Endothelial cell (in vitro differentiated cells): ENCODE measurements around the gene CERT1. TPM values are rescaled to one million over a fixed set of nuclear protein-coding genes. Genes with fewer than 3 reads are reported as not detected.

Source experiments
- DNase-seq: peaks from one replicate; pipeline ENCODE4 v3.0.0; 2021; ENCODE audit warnings: low spot score
- H3K27ac Mint-ChIP-seq: one replicate; pipeline ENCODE4 v1.8.0; 2021; ENCODE audit warnings: mixed read lengths, inconsistent platforms; ENCODE audit not compliant: unreplicated experiment
- H3K27me3 Mint-ChIP-seq: one replicate; pipeline ENCODE4 v1.8.0; 2021; ENCODE audit warnings: mild to moderate bottlenecking, moderate library complexity, mixed read lengths, inconsistent platforms; ENCODE audit not compliant: unreplicated experiment
- H3K36me3 Mint-ChIP-seq: one replicate; pipeline ENCODE4 v1.8.0; 2021; ENCODE audit warnings: mild to moderate bottlenecking, low read depth, mixed read lengths, inconsistent platforms; ENCODE audit not compliant: unreplicated experiment
- H3K4me1 Mint-ChIP-seq: one replicate; pipeline ENCODE4 v1.8.0; 2021; ENCODE audit warnings: mild to moderate bottlenecking, mixed read lengths, inconsistent platforms; ENCODE audit not compliant: unreplicated experiment
- H3K4me3 Mint-ChIP-seq: one replicate; pipeline ENCODE4 v1.8.0; 2021; ENCODE audit warnings: mild to moderate bottlenecking, mixed read lengths, inconsistent platforms; ENCODE audit not compliant: unreplicated experiment
- H3K9me3 Mint-ChIP-seq: one replicate; pipeline ENCODE4 v1.8.0; 2021; ENCODE audit warnings: mixed read lengths, inconsistent platforms; ENCODE audit not compliant: unreplicated experiment
- CTCF ChIP-seq: fragments of 200-600 bp; sonication (generic); IDR thresholded peaks from one replicate; pipeline ENCODE4 v1.5.0; 2021; ENCODE audit warnings: antibody characterized with exemption; ENCODE audit not compliant: unreplicated experiment
- total RNA-seq: library from RNA; stranded (reverse); fragmentation: NEBNext Ultra II Directional; extraction: Animal tissue kit (Norgen Biotek cat#: 25700); gene quantifications from one replicate; pipeline ENCODE4 v1.2.1, GENCODE V29; 2021; ENCODE audit not compliant: unreplicated experiment

Gene CERT1
- total RNA-seq, 1 donor from 2014 or later: 46.8 TPM

GRCh38 chr5:75356719-75357118, 154.7 kb downstream of the CERT1 start:
- DNase-seq: no peak
- Mint-ChIP-seq H3K4me1 (no peaks in the 10 kb centered on the region), H3K9me3 (no peaks in the 10 kb centered on the region), H3K27ac (no peak overlapping the region), H3K4me3 (no peak overlapping the region), H3K27me3 (no peaks in the 10 kb centered on the region), H3K36me3 (peaks cover 41% of the 10 kb centered on the region)
- no peak for TF ChIP-seq CTCF

GRCh38 chr5:75355236-75355635, 156.2 kb downstream of the CERT1 start:
- H3K27ac Mint-ChIP-seq: no peak overlapping the region
- H3K27me3 Mint-ChIP-seq: no peaks in the 10 kb centered on the region
- no peak for DNase-seq
- TF ChIP-seq CTCF: no peak
- peaks cover 36% of the 10 kb centered on the region for H3K36me3 Mint-ChIP-seq
- H3K4me3 Mint-ChIP-seq: no peak overlapping the region
- H3K4me1 Mint-ChIP-seq: no peaks in the 10 kb centered on the region
- H3K9me3 Mint-ChIP-seq: no peaks in the 10 kb centered on the region

- H3K4me3 Mint-ChIP-seq: no peak overlapping the region
- no peaks in the 10 kb centered on the region for H3K4me1 Mint-ChIP-seq
- H3K27me3 Mint-ChIP-seq: no peaks in the 10 kb centered on the region
- no peaks in the 10 kb centered on the region for H3K9me3 Mint-ChIP-seq
- H3K36me3 Mint-ChIP-seq: peaks cover 32% of the 10 kb centered on the region
- DNase-seq: no peak
- no peak overlapping the region for H3K27ac Mint-ChIP-seq
- no peak for TF ChIP-seq CTCF
These were observed 160.1 kb downstream of the CERT1 start for GRCh38 chr5:75351139-75351926.

- Mint-ChIP-seq H3K36me3 (peaks cover 33% of the 10 kb centered on the region), H3K27ac (no peak overlapping the region), H3K27me3 (no peaks in the 10 kb centered on the region), H3K9me3 (no peaks in the 10 kb centered on the region), H3K4me3 (no peak overlapping the region), H3K4me1 (no peaks in the 10 kb centered on the region)
- no peak for TF ChIP-seq CTCF
- DNase-seq: no peak
These were observed 161.8 kb downstream of the CERT1 start for GRCh38 chr5:75349663-75350062.

- Mint-ChIP-seq H3K27me3 (no peaks in the 10 kb centered on the region), H3K27ac (peak overlapping the region; percentile 5), H3K9me3 (no peaks in the 10 kb centered on the region), H3K36me3 (peaks cover 33% of the 10 kb centered on the region), H3K4me3 (no peak overlapping the region), H3K4me1 (no peaks in the 10 kb centered on the region)
- no peak for TF ChIP-seq CTCF
- no peak for DNase-seq
These were observed 163.2 kb downstream of the CERT1 start for GRCh38 chr5:75348241-75348640.
